HCT116 (cell line): Measurements from ENCODE around the gene CSRP1. TPM values are rescaled to one million over a fixed set of nuclear protein-coding genes. Genes with fewer than 3 reads are reported as not detected.

Source experiments
- ATAC-seq: fragments of 200-7000 bp; cut with Tn5 transposase; 2 replicates; pipeline ENCODE4 v1.9.1; 2020; ENCODE audit warnings: mild to moderate bottlenecking, moderate library complexity
- BruUV-seq: library from RNA; stranded (reverse); fragments of 400-500 nt; replicated peaks from 2 replicates; lab custom pipeline; 2021; lab: Mats Ljungman, UMichigan
- CTCF ChIA-PET: fragments of 300-600 bp; sonication (Branson Sonifier 250); formaldehyde crosslinking; loops from one replicate; lab custom pipeline; 2021; ENCODE audit warnings: antibody characterized with exemption; lab: Charles Lee
- POLR2A ChIA-PET: fragments of 300-600, 350-600 bp; sonication (Branson Sonifier 250); formaldehyde crosslinking; loops from one replicate; lab custom pipeline; 2021; ENCODE audit warnings: antibody characterized with exemption; lab: Charles Lee
- RAD21 ChIA-PET, 2 experiments: fragments of 300-600 bp; sonication (Branson Sonifier 250); formaldehyde crosslinking; loops; one replicate each; lab custom pipeline; 2023; ENCODE audit warnings: low total read pairs in 2 of 2; ENCODE audit not compliant: uncharacterized antibody in 2 of 2, unreplicated experiment in 2 of 2, low non-redundant PET in 1 of 2; lab: Charles Lee
- DNase-seq: peaks from one replicate; pipeline ENCODE4 v3.0.0-alpha.2; 2010; ENCODE audit warnings: low read depth, low spot score
- H2AFZ ChIP-seq: fragments of 200-600 bp; shearing (Covaris generic), sonication (generic); 2 replicates; pipeline ENCODE4 v1.6.1; 2017; ENCODE audit warnings: low read depth, mixed run types, mixed read lengths, antibody characterized with exemption, low read length; ENCODE audit not compliant: poor library complexity, severe bottlenecking
- H3K27ac ChIP-seq: 2 replicates; pipeline ENCODE4 v1.5.1; 2012; ENCODE audit warnings: low read depth, low read length
- H3K27me3 ChIP-seq: fragments of 200-600 bp; sonication (generic); 2 replicates; pipeline ENCODE4 v1.6.1; 2016; ENCODE audit warnings: mixed run types, low read length, mixed read lengths; ENCODE audit not compliant: insufficient read depth
- H3K36me3 ChIP-seq, 2 experiments: fragments of 200-500 bp in 1 of 2; fragments of 200-600 bp in 1 of 2; sonication (Bioruptor generic) in 1 of 2; sonication (generic) in 1 of 2; 2 replicates each; pipeline versions ENCODE4 v1.5.1 to v1.6.1; 2014 to 2016; ENCODE audit warnings: low read length in 2 of 2, inconsistent platforms in 1 of 2, mixed read lengths in 1 of 2, mixed run types in 1 of 2; ENCODE audit not compliant: insufficient read depth in 2 of 2, control insufficient read depth in 1 of 2
- H3K4me1 ChIP-seq, 2 experiments: fragments of 200-600 bp in 1 of 2; sonication (generic) in 1 of 2; 2 replicates each; pipeline versions ENCODE4 v1.5.1 to v1.6.1; 2012 to 2017; ENCODE audit warnings: low read length in 2 of 2, inconsistent platforms in 1 of 2, mild to moderate bottlenecking in 1 of 2, mixed read lengths in 1 of 2, mixed run types in 1 of 2, moderate library complexity in 1 of 2; ENCODE audit not compliant: insufficient read depth in 2 of 2, control insufficient read depth in 1 of 2
- H3K4me2 ChIP-seq: fragments of 200-600 bp; sonication (generic); 2 replicates; pipeline ENCODE4 v1.6.1; 2017; ENCODE audit warnings: mixed run types, low read length, mixed read lengths
- H3K4me3 ChIP-seq, 2 experiments: fragments of 200-600 bp in 1 of 2; sonication (generic) in 1 of 2; replicated peaks in 1 of 2; 2 replicates each; pipeline ENCODE4 v1.5.1; 2011 to 2016; ENCODE audit warnings: low read length in 2 of 2, control low read depth in 1 of 2, low read depth in 1 of 2, mild to moderate bottlenecking in 1 of 2, mixed read lengths in 1 of 2, mixed run types in 1 of 2
- H3K79me2 ChIP-seq: fragments of 200-600 bp; sonication (generic); 2 replicates; pipeline ENCODE4 v1.6.1; 2017; ENCODE audit warnings: mild to moderate bottlenecking, mixed run types, low read length, moderate library complexity, mixed read lengths; ENCODE audit not compliant: insufficient read depth
- H3K9ac ChIP-seq: fragments of 200-600 bp; sonication (generic); 2 replicates; pipeline ENCODE4 v1.6.1; 2016; ENCODE audit warnings: low read length, mixed read lengths
- H3K9me2 ChIP-seq: fragments of 200-600 bp; sonication (generic), shearing (Covaris generic); 2 replicates; pipeline ENCODE4 v1.6.1; 2017; ENCODE audit warnings: mixed run types, mild to moderate bottlenecking, moderate library complexity; ENCODE audit not compliant: insufficient read depth
- H3K9me3 ChIP-seq, 2 experiments: fragments of 200-500 bp in 1 of 2; fragments of 200-600 bp in 1 of 2; sonication (Bioruptor generic) in 1 of 2; sonication (generic) in 1 of 2; 2 replicates each; pipeline ENCODE4 v1.6.1; 2014 to 2017; ENCODE audit warnings: low read length in 2 of 2, mixed read lengths in 2 of 2, inconsistent platforms in 1 of 2, low read depth in 1 of 2, mild to moderate bottlenecking in 1 of 2, mixed run types in 1 of 2, moderate library complexity in 1 of 2; ENCODE audit not compliant: control insufficient read depth in 1 of 2, insufficient read depth in 1 of 2
- H4K20me1 ChIP-seq: fragments of 200-600 bp; sonication (generic), shearing (Covaris generic); 2 replicates; pipeline ENCODE4 v1.6.1; 2017; ENCODE audit warnings: mixed run types, mild to moderate bottlenecking, moderate library complexity; ENCODE audit not compliant: insufficient read depth
- ATF3 ChIP-seq: IDR thresholded peaks from 2 replicates; pipeline ENCODE4 v1.6.1; 2012
- CBX3 ChIP-seq: IDR thresholded peaks from 2 replicates; pipeline ENCODE4 v1.6.1; 2012; ENCODE audit warnings: low read depth
- CEBPB ChIP-seq: IDR thresholded peaks from 2 replicates; pipeline ENCODE4 v1.6.1; 2012; ENCODE audit warnings: low read depth
- CTCF ChIP-seq, 3 experiments: fragments of 200-600 bp in 1 of 3; sonication (generic) in 1 of 3; IDR thresholded peaks in 2 of 3; conservative IDR thresholded peaks in 1 of 3; 2 replicates each; pipeline ENCODE4 v1.5.1; 2012 to 2017; ENCODE audit warnings: low read depth in 2 of 3, low read length in 2 of 3, antibody characterized with exemption in 1 of 3, borderline replicate concordance in 1 of 3, control low read depth in 1 of 3, mild to moderate bottlenecking in 1 of 3, mixed read lengths in 1 of 3, mixed run types in 1 of 3, moderate library complexity in 1 of 3; ENCODE audit not compliant: insufficient read depth in 1 of 3
- ELF1 ChIP-seq: IDR thresholded peaks from 2 replicates; pipeline ENCODE4 v1.6.1; 2012; ENCODE audit warnings: low read depth, borderline replicate concordance
- EZH2 ChIP-seq: fragments of 200-600 bp; sonication (generic); IDR thresholded peaks from 2 replicates; pipeline ENCODE4 v1.6.1; 2017; ENCODE audit warnings: antibody characterized with exemption, mixed run types
- FOSL1 ChIP-seq: IDR thresholded peaks from 2 replicates; pipeline ENCODE4 v1.6.1; 2012; ENCODE audit warnings: low read depth
- JUND ChIP-seq: IDR thresholded peaks from 2 replicates; pipeline ENCODE4 v1.6.1; 2012
- POLR2A ChIP-seq: IDR thresholded peaks from 2 replicates; pipeline ENCODE4 v1.7.0; 2011; ENCODE audit warnings: borderline replicate concordance; ENCODE audit not compliant: insufficient read depth, insufficient read length; ENCODE audit errors: extremely low read depth
- POLR2AphosphoS5 ChIP-seq: IDR thresholded peaks from 2 replicates; pipeline ENCODE4 v1.6.1; 2011; ENCODE audit warnings: mild to moderate bottlenecking, low read depth, low read length, moderate library complexity
- REST ChIP-seq: IDR thresholded peaks from 2 replicates; pipeline ENCODE4 v1.6.1; 2012; ENCODE audit warnings: low read depth
- SIN3A ChIP-seq: IDR thresholded peaks from 2 replicates; pipeline ENCODE4 v1.6.1; 2012; ENCODE audit warnings: low read depth
- SRF ChIP-seq: IDR thresholded peaks from 2 replicates; pipeline ENCODE4 v1.6.1; 2012; ENCODE audit warnings: low read depth
- TCF7L2 ChIP-seq: IDR thresholded peaks from 2 replicates; pipeline ENCODE4 v1.7.0; 2011; ENCODE audit warnings: borderline replicate concordance, inconsistent platforms; ENCODE audit not compliant: insufficient read depth, insufficient read length; ENCODE audit errors: extremely low read depth
- YY1 ChIP-seq: IDR thresholded peaks from 2 replicates; pipeline ENCODE4 v1.6.1; 2011; ENCODE audit warnings: low read length, low read depth, moderate library complexity, mild to moderate bottlenecking; ENCODE audit not compliant: insufficient replicate concordance; ENCODE audit errors: extremely low read depth
- ZBTB33 ChIP-seq: IDR thresholded peaks from 2 replicates; pipeline ENCODE4 v1.6.1; 2011; ENCODE audit warnings: mild to moderate bottlenecking, low read length, moderate library complexity; ENCODE audit not compliant: insufficient replicate concordance; ENCODE audit errors: extremely low read depth
- ZFX ChIP-seq: fragments of 450-650 bp; IDR thresholded peaks from 2 replicates; pipeline ENCODE4 v1.6.1; 2017
- ZNF274 ChIP-seq: fragments of 200-500 bp; sonication (Bioruptor generic); IDR thresholded peaks from 2 replicates; pipeline ENCODE4 v1.6.1; 2014; ENCODE audit warnings: mild to moderate bottlenecking, low read depth, low read length, inconsistent platforms
- intact Hi-C: fragments of 100-400 bp; cut with micrococcal nuclease; formaldehyde crosslinking; loops from 2 replicates; pipeline ENCODE4 v1.10.0; 2022
- total RNA-seq: library from RNA; stranded (reverse); gene quantifications from one replicate; pipeline ENCODE4 v1.2.1, GENCODE V29; 2021; ENCODE audit not compliant: unreplicated experiment

CSRP1 gene
- total RNA-seq, 1 experiment from 2014 or later = 51.7 TPM

- peaks cover 13 to 19% of the 10 kb centered on the region in 2 experiments for H3K4me1 ChIP-seq
- 0 out of 2 replicates have a peak overlapping the region, but pooled peaks have one; percentile 54 for H3K4me2 ChIP-seq
- DNase-seq = no peak
- no peak overlapping the region for H2AFZ ChIP-seq
- H3K36me3 ChIP-seq = no peaks in the 10 kb centered on the region
- no peak overlapping the region for H3K27ac ChIP-seq
- no peak overlapping the region for H3K4me3 ChIP-seq
- CTCF ChIA-PET = interaction anchor here (1.0 to 2.0 kb wide), 7 partner anchors 10 to 89 kb away, joined by 3 to 63 read pairs (median 21); no protein-coding TSS in a partner anchor
- RAD21 ChIA-PET = interaction anchor here in 1 of 2 experiments (1.2 to 1.9 kb wide), 3 partner anchors 11 to 75 kb away, joined by 4 to 12 read pairs (median 7); no protein-coding TSS in a partner anchor
- POLR2A ChIA-PET = no interaction called here
- H3K27me3 ChIP-seq = no peaks in the 10 kb centered on the region
- BruUV-seq = no TSS peak
- no peak for ATAC-seq
- TF ChIP-seq TCF7L2 = no peak
- no peak for TF ChIP-seq ZFX
- TF ChIP-seq ZNF274 = no peak
- no peak for TF ChIP-seq FOSL1
- TF ChIP-seq POLR2AphosphoS5 = no peak
- no peak for TF ChIP-seq JUND
- no peak for TF ChIP-seq CTCF (IDR thresholded peaks at IDR 0.05 in 2 of 3, conservative IDR thresholded peaks at IDR 0.05 in 1 of 3; ENCODE audit: borderline replicate concordance in 1 of 3, insufficient read depth in 1 of 3, low read depth in 2 of 3, low read length in 2 of 3)
- no peak for TF ChIP-seq CBX3
- no peak for TF ChIP-seq ELF1
- no peak for TF ChIP-seq CEBPB
- TF ChIP-seq REST = no peak
- no peak for TF ChIP-seq SIN3A
- no peak for TF ChIP-seq YY1
- no peak for TF ChIP-seq ZBTB33
- no peak for TF ChIP-seq POLR2A
- TF ChIP-seq EZH2 = no peak
- TF ChIP-seq ATF3 = no peak
- no peak for TF ChIP-seq SRF
- H3K9ac ChIP-seq = no peak overlapping the region
- intact Hi-C loops = loop anchor here (1.0 kb wide), 1 partner anchor 76 kb away; no protein-coding TSS in a partner anchor
- H3K79me2 ChIP-seq = no peaks in the 10 kb centered on the region
- no peaks in the 10 kb centered on the region for H4K20me1 ChIP-seq
- H3K9me3 ChIP-seq = no peaks in the 10 kb centered on the region
- no peaks in the 10 kb centered on the region for H3K9me2 ChIP-seq
Observed at GRCh38 chr1:201436969-201437368, 70.0 kb downstream of the CSRP1 start.
